H1 (cell line): Measurements from ENCODE around the gene GPR26. TPM values are rescaled to one million over a fixed set of nuclear protein-coding genes. Genes with fewer than 3 reads are reported as not detected.

ENCODE experiments used
- CTCF ChIA-PET: fragments of 300-600 bp; sonication (Branson Sonifier 250); formaldehyde crosslinking; loops from one replicate; lab custom pipeline; 2021; ENCODE audit not compliant: partially characterized antibody; lab: Charles Lee
- POLR2A ChIA-PET: fragments of 300-600 bp; sonication (Branson Sonifier 250); formaldehyde crosslinking; loops from one replicate; lab custom pipeline; 2021; ENCODE audit warnings: inconsistent platforms; ENCODE audit not compliant: partially characterized antibody; lab: Charles Lee
- DNase-seq, 2 experiments: peaks; one replicate each; pipeline versions ENCODE4 v3.0.0 to v3.0.0-alpha.2; 2010 to 2022; ENCODE audit warnings: low spot score in 2 of 2, low read depth in 1 of 2, mixed read lengths in 1 of 2
- FAIRE-seq: peaks from 2 replicates; lab custom pipeline; 2011; peaks lifted over from hg19 to GRCh38; lab: Jason Lieb, UNC
- H2AFZ ChIP-seq: 2 replicates; pipeline ENCODE4 v1.8.1; 2012; ENCODE audit warnings: low read length, inconsistent platforms
- H2AK5ac ChIP-seq: 2 replicates; pipeline ENCODE4 v1.6.1; 2013; ENCODE audit warnings: low read depth, low read length
- H2BK120ac ChIP-seq: replicated peaks from 2 replicates; pipeline ENCODE3; 2013; ENCODE audit warnings: low read depth, low read length, inconsistent platforms
- H2BK12ac ChIP-seq: 2 replicates; pipeline ENCODE4 v1.6.1; 2013; ENCODE audit warnings: low read depth, low read length
- H2BK15ac ChIP-seq: 2 replicates; pipeline ENCODE4 v1.6.1; 2013; ENCODE audit warnings: low read length
- H2BK20ac ChIP-seq: 2 replicates; pipeline ENCODE4 v1.6.1; 2013; ENCODE audit warnings: low read length
- H2BK5ac ChIP-seq: 2 replicates; pipeline ENCODE4 v1.6.1; 2013; ENCODE audit warnings: low read depth, low read length
- H3K14ac ChIP-seq: 2 replicates; pipeline ENCODE4 v1.6.1; 2013; ENCODE audit warnings: inconsistent platforms; ENCODE audit not compliant: insufficient read length
- H3K18ac ChIP-seq: 2 replicates; pipeline ENCODE4 v1.6.1; 2013; ENCODE audit warnings: low read length; ENCODE audit errors: extremely low read depth
- H3K23ac ChIP-seq: 2 replicates; pipeline ENCODE4 v1.6.1; 2013; ENCODE audit warnings: inconsistent platforms; ENCODE audit not compliant: insufficient read length
- H3K23me2 ChIP-seq: 2 replicates; pipeline ENCODE4 v1.6.1; 2013; ENCODE audit warnings: low read depth, low read length
- H3K27ac ChIP-seq: 2 replicates; pipeline ENCODE4 v1.6.1; 2011; ENCODE audit warnings: low read depth, low read length, inconsistent platforms
- H3K27me3 ChIP-seq, 4 experiments: replicated peaks in 1 of 4; 1 replicate in 1 of 4; 2 replicates in 3 of 4; pipeline versions ENCODE4 v1.6.1 to v1.8.1; 2011 to 2013; ENCODE audit warnings: low read length in 3 of 4, mild to moderate bottlenecking in 3 of 4, inconsistent platforms in 2 of 4, mixed read lengths in 2 of 4, moderate library complexity in 1 of 4; ENCODE audit not compliant: control insufficient read depth in 3 of 4, insufficient read depth in 3 of 4; ENCODE audit errors: extremely low read depth in 1 of 4
- H3K36me3 ChIP-seq, 4 experiments: 2 replicates each; pipeline versions ENCODE4 v1.6.1 to v1.8.1; 2011 to 2013; ENCODE audit warnings: mild to moderate bottlenecking in 4 of 4, low read length in 3 of 4, moderate library complexity in 2 of 4, control low read depth in 1 of 4, inconsistent platforms in 1 of 4; ENCODE audit not compliant: insufficient read depth in 4 of 4, control insufficient read depth in 2 of 4
- H3K4ac ChIP-seq: replicated peaks from 2 replicates; pipeline ENCODE3; 2013; ENCODE audit warnings: low read length, low read depth, mixed read lengths, inconsistent platforms; ENCODE audit not compliant: insufficient read length
- H3K4me1 ChIP-seq, 4 experiments: replicated peaks in 1 of 4; 1 replicate in 1 of 4; 2 replicates in 3 of 4; pipeline versions ENCODE4 v1.6.1 to v1.8.1; 2011 to 2013; ENCODE audit warnings: low read length in 3 of 4, inconsistent platforms in 2 of 4, mixed read lengths in 1 of 4; ENCODE audit not compliant: insufficient read depth in 4 of 4, control insufficient read depth in 3 of 4
- H3K4me2 ChIP-seq, 2 experiments: 2 replicates each; pipeline versions ENCODE4 v1.6.1 to v1.8.1; 2011 to 2013; ENCODE audit warnings: low read depth in 2 of 2, low read length in 2 of 2, control low read depth in 1 of 2, inconsistent platforms in 1 of 2, mild to moderate bottlenecking in 1 of 2; ENCODE audit not compliant: insufficient read depth in 1 of 2
- H3K4me3 ChIP-seq, 4 experiments: fragments of 200-600, 300-600 bp in 1 of 4; sonication (generic), shearing (Covaris generic), sonication (Bioruptor Twin) in 1 of 4; 2 replicates each; pipeline versions ENCODE4 v1.5.1 to v1.8.1; 2011 to 2016; ENCODE audit warnings: low read length in 4 of 4, low read depth in 3 of 4, control low read depth in 2 of 4, inconsistent platforms in 2 of 4, mild to moderate bottlenecking in 2 of 4, mixed read lengths in 1 of 4, moderate library complexity in 1 of 4; ENCODE audit not compliant: insufficient read depth in 2 of 4; ENCODE audit errors: extremely low read depth in 1 of 4
- H3K56ac ChIP-seq: replicated peaks from 2 replicates; pipeline ENCODE3; 2013; ENCODE audit warnings: low read depth, mild to moderate bottlenecking, mixed read lengths, low read length, inconsistent platforms; ENCODE audit not compliant: insufficient read length
- H3K79me1 ChIP-seq: 2 replicates; pipeline ENCODE4 v1.6.1; 2013; ENCODE audit warnings: low read depth, low read length, control low read depth
- H3K79me2 ChIP-seq, 2 experiments: 2 replicates each; pipeline versions ENCODE4 v1.6.1 to v1.8.1; 2012 to 2013; ENCODE audit warnings: low read length in 2 of 2, mild to moderate bottlenecking in 2 of 2, inconsistent platforms in 1 of 2; ENCODE audit not compliant: insufficient read depth in 2 of 2, control insufficient read depth in 1 of 2
- H3K9ac ChIP-seq, 4 experiments: replicated peaks in 1 of 4; 1 replicate in 1 of 4; 2 replicates in 3 of 4; pipeline versions ENCODE4 v1.6.1 to v1.8.1; 2011 to 2013; ENCODE audit warnings: low read depth in 3 of 4, low read length in 3 of 4, control low read depth in 2 of 4, mild to moderate bottlenecking in 2 of 4, moderate library complexity in 2 of 4, inconsistent platforms in 1 of 4; ENCODE audit errors: extremely low read depth in 1 of 4
- H3K9me3 ChIP-seq, 2 experiments: 2 replicates each; pipeline versions ENCODE4 v1.6.1 to v1.8.1; 2012 to 2013; ENCODE audit warnings: mild to moderate bottlenecking in 2 of 2, moderate library complexity in 2 of 2, control low read depth in 1 of 2, inconsistent platforms in 1 of 2, low read depth in 1 of 2, low read length in 1 of 2, mixed read lengths in 1 of 2; ENCODE audit not compliant: insufficient read depth in 2 of 2
- H4K20me1 ChIP-seq, 2 experiments: replicated peaks in 1 of 2; 2 replicates each; pipeline versions ENCODE3 to v1.8.1; 2011 to 2013; ENCODE audit warnings: inconsistent platforms in 2 of 2, low read length in 2 of 2, mild to moderate bottlenecking in 1 of 2; ENCODE audit not compliant: insufficient read depth in 2 of 2, control insufficient read depth in 1 of 2
- H4K5ac ChIP-seq: 2 replicates; pipeline ENCODE4 v1.6.1; 2013; ENCODE audit warnings: low read length, low read depth, mixed read lengths, inconsistent platforms; ENCODE audit not compliant: insufficient read length
- H4K8ac ChIP-seq: 2 replicates; pipeline ENCODE4 v1.8.0; 2013; ENCODE audit warnings: mild to moderate bottlenecking, moderate library complexity, low read length, inconsistent platforms; ENCODE audit not compliant: insufficient read depth; ENCODE audit errors: extremely low read depth
- H4K91ac ChIP-seq: replicated peaks from 2 replicates; pipeline ENCODE3; 2013; ENCODE audit warnings: low read length, mixed read lengths, inconsistent platforms; ENCODE audit not compliant: insufficient read length
- ATF3 ChIP-seq: IDR thresholded peaks from 2 replicates; pipeline ENCODE4 v1.6.1; 2011; ENCODE audit warnings: low read depth, mild to moderate bottlenecking, low read length; ENCODE audit not compliant: insufficient read depth
- E2F6 ChIP-seq: IDR thresholded peaks from 2 replicates; pipeline ENCODE4 v1.6.1; 2012; ENCODE audit warnings: inconsistent platforms
- GTF2F1 ChIP-seq: IDR thresholded peaks from 2 replicates; pipeline ENCODE4 v1.6.1; 2012; ENCODE audit warnings: low read depth, low read length, improper control_type of control experiment, borderline replicate concordance
- KDM1A ChIP-seq: fragments of 200-600, 300-600 bp; sonication (generic); IDR thresholded peaks from 2 replicates; pipeline ENCODE4 v1.7.1; 2016; ENCODE audit warnings: mild to moderate bottlenecking, low read length, borderline replicate concordance
- KDM4A ChIP-seq: IDR thresholded peaks from one replicate; pipeline ENCODE4 v1.7.1; 2012; ENCODE audit warnings: low read depth, mild to moderate bottlenecking, moderate library complexity, low read length, inconsistent platforms; ENCODE audit not compliant: severe bottlenecking
- RBBP5 ChIP-seq: IDR thresholded peaks from 2 replicates; pipeline ENCODE4 v1.7.1; 2012; ENCODE audit warnings: low read depth, mild to moderate bottlenecking, inconsistent platforms, low read length, moderate library complexity, borderline replicate concordance
- SP2 ChIP-seq: IDR thresholded peaks from 2 replicates; pipeline ENCODE4 v1.6.1; 2012; ENCODE audit warnings: mild to moderate bottlenecking, low read length, inconsistent platforms
- TAF1 ChIP-seq: IDR thresholded peaks from 2 replicates; pipeline ENCODE4 v1.6.1; 2011; ENCODE audit warnings: mild to moderate bottlenecking, low read depth, low read length
- TAF7 ChIP-seq: optimal IDR thresholded peaks from 2 replicates; pipeline ENCODE3; 2011; ENCODE audit warnings: low read depth, mild to moderate bottlenecking, inconsistent platforms, low read length, moderate library complexity, borderline replicate concordance
- TBP ChIP-seq: IDR thresholded peaks from 2 replicates; pipeline ENCODE4 v1.6.1; 2011; ENCODE audit warnings: low read depth, low read length, improper control_type of control experiment
- TCF12 ChIP-seq: IDR thresholded peaks from 2 replicates; pipeline ENCODE4 v1.6.1; 2011; ENCODE audit warnings: low read depth, mild to moderate bottlenecking, low read length
- WGBS, 2 experiments: shearing (Covaris generic) in 1 of 2; methylation state at CpG; one replicate each; pipeline versions ENCODE4 v1.1.6 to v1.1.7; 2013 to 2015; ENCODE audit warnings: low lambda C conversion rate in 2 of 2, mixed read lengths in 2 of 2, inconsistent platforms in 1 of 2, low coverage in 1 of 2, missing lambda C conversion rate in 1 of 2; ENCODE audit not compliant: insufficient replicate concordance in 2 of 2, insufficient coverage in 1 of 2, insufficient read length in 1 of 2; ENCODE audit errors: extremely low coverage in 1 of 2, missing lambda C conversion rate in 1 of 2; 5-methylcytosine and 5-hydroxymethylcytosine counted together
- polyA plus RNA-seq, 7 experiments: library from polyadenylated mRNA; depleted of rRNA in 3 of 7; stranded (reverse) in 5 of 7; unstranded in 2 of 7; fragments of >200 nt in 5 of 7; fragments of 200-250 nt in 2 of 7; gene quantifications; 1 replicate in 5 of 7; 2 replicates in 1 of 7; 4 replicates in 1 of 7; pipeline versions ENCODE4 v1.2.1 to v1.2.3, GENCODE V29; 2011 to 2013; ENCODE audit warnings: missing spikeins in 2 of 7, mixed read lengths in 2 of 7
- total RNA-seq: library from RNA; stranded (reverse); fragmentation: NEBNext Ultra II Directional; extraction: Animal tissue kit (Norgen Biotek cat#: 25700); gene quantifications from 2 replicates; pipeline ENCODE4 v1.2.1, GENCODE V29; 2021

Gene GPR26
- total and polyA plus RNA-seq, 2 of the 8 experiments (the other 6 are each of a cell fraction or from before 2014, with no cell fraction given), result 0.09 to 0.21 TPM

DNA sequence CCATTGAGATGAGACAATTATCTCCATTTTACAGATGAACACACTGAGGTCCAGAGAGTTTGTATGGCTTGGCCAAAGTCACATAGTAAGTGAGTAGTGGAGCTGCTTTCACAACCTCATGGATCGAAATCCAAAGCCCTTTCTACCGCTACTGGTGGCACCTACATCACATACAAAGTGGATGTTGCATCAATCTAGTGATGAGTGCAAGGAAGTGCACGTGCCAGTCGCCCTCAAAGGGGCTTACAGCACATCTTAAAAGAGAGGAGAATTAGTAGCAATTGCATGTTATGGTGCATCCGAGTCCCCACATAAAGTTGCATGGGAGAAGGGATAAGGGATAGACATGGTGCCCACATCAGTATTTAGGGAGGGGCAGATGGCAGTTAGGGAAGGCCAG, 31.0 kb upstream of the GPR26 start:
- H4K20me1 ChIP-seq, result no peaks in the 10 kb centered on the region
- H3K4me2 ChIP-seq, result no peak overlapping the region
- H3K23ac ChIP-seq, result no peak overlapping the region
- no peak overlapping the region for H3K9ac ChIP-seq
- 97% methylated on average over 5 of the region's 5 CpGs; no CpG with 5 or more reads in 1 of the 2 experiments for WGBS, 2 experiments
- H2AK5ac ChIP-seq, result peak overlapping the region; percentile 54; the same call in 1 of the 2 replicates
- H3K79me1 ChIP-seq, result no peaks in the 10 kb centered on the region
- H2BK5ac ChIP-seq, result no peak overlapping the region
- H4K5ac ChIP-seq, result no peak overlapping the region
- CTCF ChIA-PET, result interaction anchor here (0.6 to 13.9 kb wide), 8 partner anchors 8 to 1510 kb away, joined by 3 to 135 read pairs (median 6); no protein-coding TSS in a partner anchor
- no peaks in the 10 kb centered on the region for H3K23me2 ChIP-seq
- no peak overlapping the region for H4K8ac ChIP-seq
- POLR2A ChIA-PET, result no interaction called here
- no peak overlapping the region for H3K27ac ChIP-seq
- H2BK12ac ChIP-seq, result no peak overlapping the region
- H3K79me2 ChIP-seq, result no peaks in the 10 kb centered on the region
- no peaks in the 10 kb centered on the region for H3K9me3 ChIP-seq
- H3K4ac ChIP-seq, result no peak overlapping the region
- no peak for FAIRE-seq
- no peak for DNase-seq
- H3K18ac ChIP-seq, result no peak overlapping the region
- no peak overlapping the region for H3K14ac ChIP-seq
- TF ChIP-seq TAF7 (no peak), ATF3 (no peak), GTF2F1 (no peak), TBP (no peak), RBBP5 (no peak), TCF12 (no peak), E2F6 (no peak), TAF1 (no peak), SP2 (no peak), KDM4A (no peak), KDM1A (no peak)
- TF ChIP-seq, all 59 proteins: peak for 0
- Histone ChIP-seq H2AFZ (no peak overlapping the region), H4K91ac (no peak overlapping the region), H3K4me1 (peaks cover 3 to 12% (median 5%) of the 10 kb centered on the region in 4 experiments; a peak in 5 of 7 replicates), H3K36me3 (no peaks in the 10 kb centered on the region), H2BK20ac (no peak overlapping the region), H3K56ac (no peak overlapping the region), H2BK120ac (no peak overlapping the region), H3K4me3 (no peak overlapping the region), H3K27me3 (no peaks in the 10 kb centered on the region), H2BK15ac (0 out of 2 replicates have a peak overlapping the region, but pooled peaks have one; percentile 40)
